ENCODE data around the gene GRM2. TPM values are rescaled to one million over a fixed set of nuclear protein-coding genes. Genes with fewer than 3 reads are reported as not detected.

The GRM2 gene
- total and polyA plus RNA-seq, 2 donors (not counting 1 experiment from before 2014, with no cell fraction given), result under 0.01 to 0.06 TPM

GRCh38 chr3:51715231-51715976 lies 8.5 kb downstream of the GRM2 start:
- H4K20me1 ChIP-seq (ENCODE audit: control insufficient read depth, extremely low read depth, insufficient read depth, low read length), result no peaks in the 10 kb centered on the region
- H3K4me3 ChIP-seq (replicated peaks in 1 of 4; ENCODE audit: control extremely low read depth in 1 of 4, insufficient read depth in 1 of 4, low read depth in 3 of 4, low read length in 4 of 4), result no peak overlapping the region
- H2AFZ ChIP-seq (ENCODE audit: low read length), result no peak overlapping the region
- no peak overlapping the region for H3K27ac ChIP-seq (ENCODE audit: insufficient read depth, low read length)
- no peaks in the 10 kb centered on the region for H3K79me2 ChIP-seq (ENCODE audit: control insufficient read depth, insufficient read depth, low read length)
- TF ChIP-seq, protein P1, sequence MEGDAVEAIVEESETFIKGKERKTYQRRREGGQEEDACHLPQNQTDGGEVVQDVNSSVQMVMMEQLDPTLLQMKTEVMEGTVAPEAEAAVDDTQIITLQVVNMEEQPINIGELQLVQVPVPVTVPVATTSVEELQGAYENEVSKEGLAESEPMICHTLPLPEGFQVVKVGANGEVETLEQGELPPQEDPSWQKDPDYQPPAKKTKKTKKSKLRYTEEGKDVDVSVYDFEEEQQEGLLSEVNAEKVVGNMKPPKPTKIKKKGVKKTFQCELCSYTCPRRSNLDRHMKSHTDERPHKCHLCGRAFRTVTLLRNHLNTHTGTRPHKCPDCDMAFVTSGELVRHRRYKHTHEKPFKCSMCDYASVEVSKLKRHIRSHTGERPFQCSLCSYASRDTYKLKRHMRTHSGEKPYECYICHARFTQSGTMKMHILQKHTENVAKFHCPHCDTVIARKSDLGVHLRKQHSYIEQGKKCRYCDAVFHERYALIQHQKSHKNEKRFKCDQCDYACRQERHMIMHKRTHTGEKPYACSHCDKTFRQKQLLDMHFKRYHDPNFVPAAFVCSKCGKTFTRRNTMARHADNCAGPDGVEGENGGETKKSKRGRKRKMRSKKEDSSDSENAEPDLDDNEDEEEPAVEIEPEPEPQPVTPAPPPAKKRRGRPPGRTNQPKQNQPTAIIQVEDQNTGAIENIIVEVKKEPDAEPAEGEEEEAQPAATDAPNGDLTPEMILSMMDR (conservative IDR thresholded peaks at IDR 0.05 in 1 of 2, IDR thresholded peaks at IDR 0.05 in 1 of 2; ENCODE audit: low read depth in 1 of 2, low read length in 2 of 2), result no peak
- no peak for TF ChIP-seq EZH2 (IDR thresholded peaks at IDR 0.05; ENCODE audit: low read length, missing control alignments)
- no peak for DNase-seq (ENCODE audit: low read depth in 2 of 2)
- H3K4me2 ChIP-seq (ENCODE audit: extremely low read depth, insufficient read depth, low read length), result no peak overlapping the region
- H3K27me3 ChIP-seq (ENCODE audit: control insufficient read depth, insufficient read depth, low read length), result no peaks in the 10 kb centered on the region
- no peaks in the 10 kb centered on the region for H3K9me3 ChIP-seq (ENCODE audit: control insufficient read depth, insufficient read depth, low read depth, low read length)
- no peaks in the 10 kb centered on the region for H3K4me1 ChIP-seq (ENCODE audit: control insufficient read depth, extremely low read depth, insufficient read depth, low read length)
- no peak overlapping the region for H3K9ac ChIP-seq (ENCODE audit: insufficient read depth, low read length)
- H3K36me3 ChIP-seq (ENCODE audit: control insufficient read depth, insufficient read depth, low read length), result no peaks in the 10 kb centered on the region

DNA sequence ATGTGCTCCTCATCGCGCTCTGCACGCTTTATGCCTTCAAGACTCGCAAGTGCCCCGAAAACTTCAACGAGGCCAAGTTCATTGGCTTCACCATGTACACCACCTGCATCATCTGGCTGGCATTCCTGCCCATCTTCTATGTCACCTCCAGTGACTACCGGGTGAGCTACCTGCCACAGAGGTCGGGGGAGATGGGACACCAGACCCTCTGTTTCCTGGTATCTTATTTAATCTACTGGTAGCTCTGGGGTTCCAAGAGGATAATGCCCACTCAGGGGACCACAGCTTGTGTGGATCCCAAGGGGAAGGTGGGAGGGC lies 9.1 kb downstream of the GRM2 start:
- Histone ChIP-seq H3K4me2 (ENCODE audit: extremely low read depth, insufficient read depth, low read length) (no peak overlapping the region), H4K20me1 (ENCODE audit: control insufficient read depth, extremely low read depth, insufficient read depth, low read length) (no peaks in the 10 kb centered on the region), H3K9ac (ENCODE audit: insufficient read depth, low read length) (no peak overlapping the region), H3K27ac (ENCODE audit: insufficient read depth, low read length) (no peak overlapping the region), H3K79me2 (ENCODE audit: control insufficient read depth, insufficient read depth, low read length) (no peaks in the 10 kb centered on the region), H3K4me1 (ENCODE audit: control insufficient read depth, extremely low read depth, insufficient read depth, low read length) (no peaks in the 10 kb centered on the region), H2AFZ (ENCODE audit: low read length) (no peak overlapping the region), H3K36me3 (ENCODE audit: control insufficient read depth, insufficient read depth, low read length) (no peaks in the 10 kb centered on the region), H3K4me3 (replicated peaks in 1 of 4; ENCODE audit: control extremely low read depth in 1 of 4, insufficient read depth in 1 of 4, low read depth in 3 of 4, low read length in 4 of 4) (no peak overlapping the region), H3K9me3 (ENCODE audit: control insufficient read depth, insufficient read depth, low read depth, low read length) (no peaks in the 10 kb centered on the region), H3K27me3 (ENCODE audit: control insufficient read depth, insufficient read depth, low read length) (no peaks in the 10 kb centered on the region)
- TF ChIP-seq, protein P1 (conservative IDR thresholded peaks at IDR 0.05 in 1 of 2, IDR thresholded peaks at IDR 0.05 in 1 of 2; ENCODE audit: low read depth in 1 of 2, low read length in 2 of 2), result no peak
- TF ChIP-seq EZH2 (IDR thresholded peaks at IDR 0.05; ENCODE audit: low read length, missing control alignments), result no peak
- DNase-seq (ENCODE audit: low read depth in 2 of 2), result no peak

GRCh38 chr3:51716805-51717204 lies 9.9 kb downstream of the GRM2 start:
- H2AFZ ChIP-seq (ENCODE audit: low read length), result no peak overlapping the region
- no peaks in the 10 kb centered on the region for H3K9me3 ChIP-seq (ENCODE audit: control insufficient read depth, insufficient read depth, low read depth, low read length)
- H3K27ac ChIP-seq (ENCODE audit: insufficient read depth, low read length), result no peak overlapping the region
- no peaks in the 10 kb centered on the region for H3K4me1 ChIP-seq (ENCODE audit: control insufficient read depth, extremely low read depth, insufficient read depth, low read length)
- no peak for DNase-seq (ENCODE audit: low read depth in 2 of 2)
- no peaks in the 10 kb centered on the region for H3K79me2 ChIP-seq (ENCODE audit: control insufficient read depth, insufficient read depth, low read length)
- H3K4me2 ChIP-seq (ENCODE audit: extremely low read depth, insufficient read depth, low read length), result no peak overlapping the region
- no peak overlapping the region for H3K9ac ChIP-seq (ENCODE audit: insufficient read depth, low read length)
- H3K27me3 ChIP-seq (ENCODE audit: control insufficient read depth, insufficient read depth, low read length), result no peaks in the 10 kb centered on the region
- H4K20me1 ChIP-seq (ENCODE audit: control insufficient read depth, extremely low read depth, insufficient read depth, low read length), result no peaks in the 10 kb centered on the region
- no peaks in the 10 kb centered on the region for H3K36me3 ChIP-seq (ENCODE audit: control insufficient read depth, insufficient read depth, low read length)
- no peak for TF ChIP-seq EZH2 (IDR thresholded peaks at IDR 0.05; ENCODE audit: low read length, missing control alignments)
- TF ChIP-seq, protein P1 (conservative IDR thresholded peaks at IDR 0.05 in 1 of 2, IDR thresholded peaks at IDR 0.05 in 1 of 2; ENCODE audit: low read depth in 1 of 2, low read length in 2 of 2), result no peak
- H3K4me3 ChIP-seq (replicated peaks in 1 of 4; ENCODE audit: control extremely low read depth in 1 of 4, insufficient read depth in 1 of 4, low read depth in 3 of 4, low read length in 4 of 4), result no peak overlapping the region

Measured in fibroblast of lung (primary cell).